Measurements from ENCODE around the gene GNAT3.

DNA sequence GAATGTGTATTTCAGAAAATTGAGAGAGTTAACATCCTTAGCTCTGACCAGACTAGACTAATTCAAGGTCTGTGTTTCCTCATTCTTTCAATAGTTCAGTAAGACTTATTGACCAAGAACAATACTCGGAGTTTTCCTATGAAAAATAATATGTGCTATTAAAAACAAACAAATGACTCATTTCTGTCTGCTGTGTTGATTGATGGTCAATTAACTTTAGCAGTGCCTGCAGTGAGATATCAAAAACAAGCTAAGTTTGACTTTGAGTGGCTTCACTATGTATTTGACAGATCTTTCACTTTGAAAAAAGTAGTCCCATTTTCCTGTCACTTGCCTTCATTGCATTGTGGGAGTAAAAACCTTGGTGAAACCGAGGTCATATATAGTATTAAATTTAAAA, 91.0 kb downstream of the GNAT3 start:
- TF ChIP-seq POLR2A (IDR thresholded peaks at IDR 0.05; ENCODE audit: low read depth, low read length), result no peak
- TF ChIP-seq TAF1 (IDR thresholded peaks at IDR 0.05; ENCODE audit: low read depth, low read length), result no peak
- no peak for TF ChIP-seq POLR2AphosphoS5 (IDR thresholded peaks at IDR 0.05; ENCODE audit: low read depth, low read length)
- no peak for TF ChIP-seq SPI1 (IDR thresholded peaks at IDR 0.05; ENCODE audit: low read depth, low read length)
